Posterior vena cava (tissue), 2 donors: Measurements from ENCODE around the gene NUDT4B. TPM values are rescaled to one million over a fixed set of nuclear protein-coding genes. Genes with fewer than 3 reads are reported as not detected.
"Not testable (repeated sequence)": the region's sequence is repeated elsewhere in the genome, so short reads cannot be mapped to it uniquely, and the experiment has no call there.

Experiments used
- DNase-seq: peaks from one replicate; pipeline ENCODE4 v3.0.0-alpha.2; 2020; ENCODE audit warnings: low spot score
- intact Hi-C, 2 donors: fragments of 100-400 bp; cut with DNase I; formaldehyde crosslinking; loops; one replicate each; pipeline versions ENCODE4 v1.14.1 to v1.14.2; 2022 to 2023
- long read RNA-seq, 2 donors: library from polyadenylated mRNA; unstranded; transcript quantifications; one replicate each; pipeline ENCODE4 v2.0.0, GENCODE V29; 2020 to 2021
- total RNA-seq, 2 donors: library from RNA; stranded (reverse); fragmentation: NEBNext Ultra II Directional; extraction: Animal tissue kit (Norgen Biotek cat#: 25700); gene quantifications; one replicate each; pipeline ENCODE4 v1.2.1, GENCODE V29; 2021
- donor health status: DM: yes; HTN: yes; CAD: no.
- donor health status: DM: yes; HTN: yes; CAD: no.

NUDT4B gene
- under 1 TPM in 1 of 2 donors, not detected in 1; 1.00 TPM for total RNA-seq
- long read RNA-seq, donor 1, result 0 reads
- long read RNA-seq, donor 2, result 0 reads

GRCh38 chr1:148748563-148749334 lies at the start of gene NUDT4B:
Gene NUDT4B (plus strand): TSS chr1:148748774. CDS start chr1:148748953, 179 bp downstream.
- intact Hi-C loops, result not testable (repeated sequence)

GRCh38 chr1:148699357-148699756 lies 49.2 kb upstream of the NUDT4B start:
- DNase-seq, intact Hi-C loops: not testable (repeated sequence)

More at GRCh38 chr1:148748563-148749334, at the start of gene NUDT4B:
- not testable (repeated sequence) for DNase-seq

GRCh38 chr1:148702242-148702641 lies 46.3 kb upstream of the NUDT4B start:
- DNase-seq, intact Hi-C loops: not testable (repeated sequence)

GRCh38 chr1:148703973-148704591 lies 44.5 kb upstream of the NUDT4B start:
- DNase-seq, intact Hi-C loops: not testable (repeated sequence)

GRCh38 chr1:148705316-148705948 lies 43.1 kb upstream of the NUDT4B start:
- DNase-seq, result not testable (repeated sequence)

GRCh38 chr1:148708779-148709333 lies 39.7 kb upstream of the NUDT4B start:
- DNase-seq, intact Hi-C loops: not testable (repeated sequence)

More at GRCh38 chr1:148705316-148705948, 43.1 kb upstream of the NUDT4B start:
- intact Hi-C loops, result not testable (repeated sequence)

- DNase-seq, intact Hi-C loops: not testable (repeated sequence)
Observed at GRCh38 chr1:148710772-148711523, 37.6 kb upstream of the NUDT4B start.

GRCh38 chr1:148712353-148712752 lies 36.2 kb upstream of the NUDT4B start:
- DNase-seq, intact Hi-C loops: not testable (repeated sequence)

GRCh38 chr1:148715518-148715917 lies 33.1 kb upstream of the NUDT4B start:
- intact Hi-C loops, DNase-seq: not testable (repeated sequence)

GRCh38 chr1:148716966-148717520 lies 31.5 kb upstream of the NUDT4B start:
- intact Hi-C loops, DNase-seq: not testable (repeated sequence)

- intact Hi-C loops, DNase-seq: not testable (repeated sequence)
Observed at GRCh38 chr1:148720918-148721317, 27.7 kb upstream of the NUDT4B start.

- DNase-seq, intact Hi-C loops: not testable (repeated sequence)
Observed at GRCh38 chr1:148722758-148723157, 25.8 kb upstream of the NUDT4B start.

- DNase-seq, intact Hi-C loops: not testable (repeated sequence)
Observed at GRCh38 chr1:148723515-148723914, 25.1 kb upstream of the NUDT4B start.

- intact Hi-C loops, DNase-seq: not testable (repeated sequence)
Observed at GRCh38 chr1:148724872-148725271, 23.7 kb upstream of the NUDT4B start.

- DNase-seq, intact Hi-C loops: not testable (repeated sequence)
Observed at GRCh38 chr1:148727862-148728261, 20.7 kb upstream of the NUDT4B start.

GRCh38 chr1:148729128-148729527 lies 19.4 kb upstream of the NUDT4B start:
- intact Hi-C loops, DNase-seq: not testable (repeated sequence)

- DNase-seq, intact Hi-C loops: not testable (repeated sequence)
Observed at GRCh38 chr1:148729541-148729940, 19.0 kb upstream of the NUDT4B start.

GRCh38 chr1:148732277-148732676 lies 16.3 kb upstream of the NUDT4B start:
- intact Hi-C loops, DNase-seq: not testable (repeated sequence)
